IPS DF 6.9 (cell line): ENCODE measurements around the gene CLPSL1.

Experiments used
- DNase-seq: peaks from one replicate; pipeline ENCODE4 v3.0.0-alpha.2; 2013; ENCODE audit warnings: low read depth, low spot score
- H3K27ac ChIP-seq: one replicate; pipeline ENCODE4 v1.5.1; 2013; ENCODE audit warnings: low read length, control low read depth
- H3K27me3 ChIP-seq: 2 replicates; pipeline ENCODE4 v1.6.1; 2013; ENCODE audit warnings: mild to moderate bottlenecking, low read length; ENCODE audit not compliant: control insufficient read depth, insufficient read depth
- H3K36me3 ChIP-seq: 2 replicates; pipeline ENCODE4 v1.6.1; 2013; ENCODE audit warnings: low read length; ENCODE audit not compliant: control insufficient read depth, insufficient read depth
- H3K4me1 ChIP-seq: 2 replicates; pipeline ENCODE4 v1.6.1; 2013; ENCODE audit warnings: low read length; ENCODE audit not compliant: control insufficient read depth, insufficient read depth
- H3K4me3 ChIP-seq: 2 replicates; pipeline ENCODE4 v1.5.1; 2013; ENCODE audit warnings: mild to moderate bottlenecking, low read length
- H3K9me3 ChIP-seq: 2 replicates; pipeline ENCODE4 v1.6.1; 2013; ENCODE audit warnings: low read length, inconsistent platforms; ENCODE audit not compliant: control insufficient read depth, insufficient read depth
- WGBS: extraction: QIAGEN DNeasy Blood & Tissue Kit; methylation state at CpG from one replicate; pipeline ENCODE4 v1.1.7; 2013; ENCODE audit warnings: mixed read lengths, missing lambda C conversion rate; ENCODE audit not compliant: insufficient read length, insufficient coverage; 5-methylcytosine and 5-hydroxymethylcytosine counted together

The CLPSL1 gene

DNA sequence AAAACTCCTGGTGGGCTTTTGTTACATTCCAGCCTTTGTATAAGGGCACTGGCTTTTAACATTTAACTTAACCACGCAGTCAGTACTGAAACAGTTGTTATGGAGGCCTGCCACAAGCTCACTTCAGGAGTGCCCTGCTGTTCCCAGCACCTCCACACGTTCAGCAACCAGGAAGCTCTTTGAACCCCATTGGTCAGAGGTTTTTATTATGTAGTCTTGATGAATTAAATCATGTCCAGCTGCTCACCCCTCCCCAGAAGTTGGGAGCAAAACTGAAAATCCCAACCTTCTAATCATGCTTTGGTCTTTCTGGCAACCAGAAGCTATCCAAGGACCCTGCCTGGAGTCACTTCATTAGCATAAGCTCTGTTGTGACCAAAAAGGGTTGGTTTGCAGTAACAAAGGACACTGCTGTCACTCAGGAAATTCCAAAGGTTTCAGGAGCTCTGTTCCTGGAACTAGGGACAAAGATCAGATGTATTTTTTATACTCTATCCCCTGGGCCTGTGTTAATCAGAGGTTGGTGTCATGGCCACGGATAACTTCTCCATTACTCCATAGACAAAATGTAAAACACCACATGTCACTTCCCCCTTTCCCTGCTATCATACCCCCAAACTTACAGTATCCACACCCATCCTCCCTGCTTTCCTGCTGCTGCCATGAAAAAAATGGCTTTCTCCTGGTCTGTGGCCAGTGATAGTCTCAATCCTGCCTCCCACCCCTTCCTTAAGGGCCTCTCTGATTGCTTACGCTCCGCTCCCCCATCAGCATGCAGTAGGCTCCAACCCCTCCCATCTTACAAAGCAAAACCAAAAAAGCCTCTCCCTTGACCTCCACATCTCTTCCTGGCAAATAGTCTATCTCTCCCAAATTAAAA lies 40.9 kb upstream of the CLPSL1 start:
- Histone ChIP-seq H3K4me1 (peaks cover 10% of the 10 kb centered on the region), H3K4me3 (no peak overlapping the region), H3K36me3 (no peaks in the 10 kb centered on the region), H3K27me3 (no peaks in the 10 kb centered on the region), H3K27ac (peak overlapping the region; percentile 86), H3K9me3 (no peaks in the 10 kb centered on the region)
- no CpG with 5 or more reads among the region's 5 CpGs for WGBS
- DNase-seq, result no peak

DNA sequence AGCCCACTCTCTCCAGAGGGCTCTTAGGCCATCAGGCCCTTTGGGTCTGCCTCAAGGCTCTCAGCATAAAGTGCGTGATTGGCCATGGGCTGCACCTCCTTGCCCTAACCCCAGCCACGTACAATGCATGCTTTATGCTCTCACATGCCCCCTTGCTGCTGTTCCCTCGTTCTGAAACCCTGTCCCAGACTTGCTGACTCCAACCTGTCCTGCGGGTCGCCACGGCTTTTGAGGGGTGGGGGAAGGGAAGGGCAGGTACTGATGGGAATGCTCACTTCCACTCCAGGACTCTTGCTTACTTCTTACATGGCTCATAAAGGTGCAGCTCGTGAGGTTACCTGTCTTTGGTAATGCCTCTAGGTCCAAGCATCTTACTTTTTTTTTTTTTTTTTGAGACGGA lies 38.0 kb upstream of the CLPSL1 start:
- H3K27me3 ChIP-seq, result no peaks in the 10 kb centered on the region
- H3K27ac ChIP-seq, result no peak overlapping the region
- no peaks in the 10 kb centered on the region for H3K36me3 ChIP-seq
- peaks cover 10% of the 10 kb centered on the region for H3K4me1 ChIP-seq
- H3K9me3 ChIP-seq, result no peaks in the 10 kb centered on the region
- no peak overlapping the region for H3K4me3 ChIP-seq
- no peak for DNase-seq
- WGBS, result no CpG with 5 or more reads among the region's 8 CpGs

DNA sequence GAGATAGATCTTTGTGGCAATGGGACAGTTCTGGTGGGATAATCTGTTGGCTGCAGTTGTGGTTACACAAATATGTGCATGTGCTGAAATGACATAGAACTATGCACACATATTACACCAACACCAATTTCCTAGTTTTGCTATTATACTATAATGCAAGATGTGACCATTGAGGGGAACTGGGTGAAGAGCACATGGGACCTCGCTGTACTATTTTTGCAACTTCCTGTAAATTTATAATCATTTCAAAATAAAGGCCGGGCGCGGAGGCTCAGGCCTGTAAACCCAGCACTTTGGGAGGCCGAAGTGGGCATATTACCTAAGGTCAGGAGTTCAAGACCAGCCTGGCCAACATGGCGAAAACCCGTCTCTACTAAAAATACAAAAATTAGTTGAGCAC lies 35.3 kb upstream of the CLPSL1 start:
- no peak for DNase-seq
- Histone ChIP-seq H3K36me3 (no peaks in the 10 kb centered on the region), H3K4me1 (peaks cover 1% of the 10 kb centered on the region; the same call in 1 of the 2 replicates), H3K27ac (no peak overlapping the region), H3K27me3 (no peaks in the 10 kb centered on the region), H3K9me3 (no peaks in the 10 kb centered on the region), H3K4me3 (no peak overlapping the region)
- no CpG with 5 or more reads among the region's 7 CpGs for WGBS

DNA sequence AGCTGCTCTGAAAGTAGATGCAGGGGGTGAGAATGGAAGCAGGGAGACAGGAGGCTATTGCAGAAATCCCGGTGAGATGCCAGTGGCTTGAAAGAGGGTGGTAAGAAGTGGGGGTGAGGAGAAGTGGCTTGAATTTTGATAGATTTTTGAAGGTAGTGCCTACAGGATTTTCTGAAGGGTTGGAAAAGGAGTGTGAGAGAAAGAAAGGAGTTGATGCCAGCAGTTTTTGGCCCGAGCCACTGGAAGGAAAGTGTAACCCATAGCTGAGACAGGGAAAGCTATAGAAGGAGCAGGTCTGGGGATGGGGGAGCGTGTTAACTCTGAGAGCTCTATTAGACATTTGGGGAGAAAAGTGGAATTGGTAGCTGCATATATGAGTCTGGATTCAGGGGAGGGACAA lies 34.3 kb upstream of the CLPSL1 start:
- Histone ChIP-seq H3K9me3 (no peaks in the 10 kb centered on the region), H3K27me3 (no peaks in the 10 kb centered on the region), H3K36me3 (no peaks in the 10 kb centered on the region), H3K4me3 (no peak overlapping the region), H3K4me1 (no peaks in the 10 kb centered on the region), H3K27ac (no peak overlapping the region)
- WGBS, result no CpG with 5 or more reads among the region's 3 CpGs
- no peak for DNase-seq

DNA sequence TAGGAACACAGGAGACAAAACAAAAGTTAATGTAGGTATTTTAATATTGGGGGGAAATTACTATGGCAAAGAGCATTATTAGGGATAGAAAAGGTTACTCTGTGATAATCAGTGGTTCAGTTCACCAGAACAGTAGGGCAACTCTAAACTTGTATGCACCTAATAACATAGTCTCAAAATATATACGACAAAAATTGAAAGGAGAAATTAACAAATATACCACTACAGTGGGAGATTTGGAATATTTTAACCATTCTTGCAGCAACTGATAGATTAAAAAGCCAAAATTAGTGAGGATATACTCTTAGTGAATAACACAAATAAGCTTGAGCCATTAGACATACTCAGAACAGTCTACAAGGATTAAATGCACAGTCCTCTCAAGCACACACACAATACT lies 32.9 kb upstream of the CLPSL1 start:
- Histone ChIP-seq H3K9me3 (no peaks in the 10 kb centered on the region), H3K4me1 (0 out of 2 replicates have a peak, but pooled peaks cover 1% of the 10 kb centered on the region), H3K27ac (no peak overlapping the region), H3K27me3 (no peaks in the 10 kb centered on the region), H3K36me3 (no peaks in the 10 kb centered on the region), H3K4me3 (no peak overlapping the region)
- no CpG with 5 or more reads among the region's 1 CpG for WGBS
- DNase-seq, result no peak

DNA sequence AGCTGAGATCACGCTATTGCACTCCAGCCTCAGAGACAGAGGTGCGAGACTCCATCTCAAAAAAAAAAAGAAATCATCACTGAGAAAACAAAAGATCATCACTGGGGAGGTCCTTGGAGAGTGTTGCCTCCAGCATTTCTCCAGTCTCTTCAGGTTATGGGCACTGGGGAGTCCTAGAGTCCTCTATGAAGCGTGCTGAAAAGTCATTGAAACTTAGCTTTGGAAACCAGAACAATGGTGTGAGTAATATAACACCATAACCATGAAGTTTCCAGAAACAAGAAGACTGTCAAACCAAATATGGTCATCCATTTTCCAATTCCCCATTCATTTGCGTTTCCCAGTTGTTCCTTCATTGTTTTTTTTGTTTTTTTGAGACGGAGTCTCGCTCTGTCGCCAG lies 30.3 kb upstream of the CLPSL1 start:
- peaks cover 5% of the 10 kb centered on the region for H3K4me1 ChIP-seq
- no peak for DNase-seq
- H3K27ac ChIP-seq, result no peak overlapping the region
- H3K27me3 ChIP-seq, result no peaks in the 10 kb centered on the region
- no peaks in the 10 kb centered on the region for H3K9me3 ChIP-seq
- H3K4me3 ChIP-seq, result no peak overlapping the region
- H3K36me3 ChIP-seq, result no peaks in the 10 kb centered on the region
- WGBS, result no CpG with 5 or more reads among the region's 7 CpGs

DNA sequence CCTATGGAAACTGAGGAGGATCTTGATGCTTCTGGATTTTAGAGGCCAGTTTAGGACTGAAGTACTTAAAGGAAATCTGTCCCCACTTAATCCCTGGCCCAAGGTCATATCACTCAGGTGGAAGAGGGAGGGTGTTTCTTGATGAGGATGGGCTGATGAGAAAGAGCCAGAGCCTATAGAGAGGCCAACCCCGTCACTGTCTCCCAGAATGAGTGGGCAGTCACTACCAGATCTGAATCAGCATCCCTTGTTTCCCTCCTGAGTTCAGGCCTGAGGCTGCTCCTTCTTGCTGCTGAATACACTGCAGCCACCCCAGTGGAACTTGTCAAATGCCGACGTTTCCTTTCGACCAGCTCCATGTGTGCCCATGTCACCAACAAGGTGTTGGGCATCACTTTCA lies 29.2 kb upstream of the CLPSL1 start:
- Histone ChIP-seq H3K4me1 (peaks cover 5% of the 10 kb centered on the region), H3K27ac (no peak overlapping the region), H3K27me3 (no peaks in the 10 kb centered on the region), H3K4me3 (no peak overlapping the region), H3K9me3 (no peaks in the 10 kb centered on the region), H3K36me3 (no peaks in the 10 kb centered on the region)
- DNase-seq, result no peak
- WGBS, result no CpG with 5 or more reads among the region's 4 CpGs

DNA sequence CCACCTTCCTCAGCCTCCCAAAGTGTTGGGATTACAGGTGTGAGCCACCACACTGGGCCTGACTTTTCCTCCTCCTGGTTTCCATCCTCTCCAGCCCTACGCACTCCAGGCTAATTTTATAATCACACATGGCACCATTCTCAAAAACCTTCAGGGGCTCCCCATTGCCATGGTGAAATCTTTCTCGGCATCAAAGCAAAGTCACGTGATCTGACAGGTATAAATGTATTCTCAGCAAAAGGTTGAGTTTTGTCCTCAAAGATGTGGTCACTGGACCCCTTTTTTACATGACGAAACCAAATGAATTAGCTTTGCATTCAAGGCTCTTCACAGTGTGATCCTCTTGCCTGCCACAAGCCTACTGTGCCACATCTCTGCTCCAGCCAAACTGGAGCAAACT lies 28.5 kb upstream of the CLPSL1 start:
- DNase-seq, result no peak
- H3K36me3 ChIP-seq, result no peaks in the 10 kb centered on the region
- H3K9me3 ChIP-seq, result no peaks in the 10 kb centered on the region
- no peak overlapping the region for H3K27ac ChIP-seq
- H3K4me1 ChIP-seq, result peaks cover 5% of the 10 kb centered on the region
- H3K4me3 ChIP-seq, result no peak overlapping the region
- H3K27me3 ChIP-seq, result no peaks in the 10 kb centered on the region
- no CpG with 5 or more reads among the region's 4 CpGs for WGBS

DNA sequence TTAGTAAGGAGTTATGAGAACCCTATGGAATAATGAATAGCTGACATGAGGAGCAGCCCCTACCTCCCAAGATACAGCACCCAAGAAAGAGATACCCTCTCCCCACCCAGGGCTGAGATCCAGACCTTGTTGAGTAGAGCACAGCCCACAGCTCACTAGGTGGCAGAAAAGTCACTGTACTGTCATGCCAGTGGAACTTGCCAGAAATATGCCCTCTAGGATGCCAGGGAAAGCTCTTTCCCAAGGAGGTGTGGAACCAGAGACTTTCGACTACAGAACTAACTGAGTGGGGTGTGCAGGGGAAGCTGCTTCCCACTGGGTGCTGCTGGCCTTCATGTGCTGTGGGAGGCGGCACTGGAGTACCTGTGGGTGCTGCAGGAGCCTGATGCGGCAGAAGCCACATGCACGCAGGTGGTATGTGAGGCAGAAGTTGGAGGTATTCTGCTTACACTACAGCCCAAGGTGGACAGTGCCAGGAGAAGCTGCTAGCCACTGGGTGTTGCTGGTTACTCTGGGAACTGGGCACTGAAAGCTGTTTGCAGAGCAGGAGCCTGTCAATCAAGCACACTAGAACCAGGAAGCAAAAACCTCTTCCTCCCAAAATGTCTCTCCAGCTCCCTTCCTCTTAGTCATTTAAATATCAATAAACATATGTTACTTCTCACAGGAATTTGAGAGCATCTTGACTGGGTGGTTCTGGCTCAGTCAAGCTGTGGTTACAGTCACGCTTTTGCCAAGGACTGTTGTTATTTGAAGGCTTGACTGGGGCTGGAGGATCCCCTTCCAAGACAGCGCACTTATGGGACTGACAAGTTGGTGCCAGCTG lies 26.2 kb upstream of the CLPSL1 start:
- no CpG with 5 or more reads among the region's 6 CpGs for WGBS
- Histone ChIP-seq H3K36me3 (no peaks in the 10 kb centered on the region), H3K27me3 (no peaks in the 10 kb centered on the region), H3K4me3 (no peak overlapping the region), H3K9me3 (no peaks in the 10 kb centered on the region), H3K4me1 (peaks cover 5% of the 10 kb centered on the region), H3K27ac (no peak overlapping the region)
- no peak for DNase-seq

DNA sequence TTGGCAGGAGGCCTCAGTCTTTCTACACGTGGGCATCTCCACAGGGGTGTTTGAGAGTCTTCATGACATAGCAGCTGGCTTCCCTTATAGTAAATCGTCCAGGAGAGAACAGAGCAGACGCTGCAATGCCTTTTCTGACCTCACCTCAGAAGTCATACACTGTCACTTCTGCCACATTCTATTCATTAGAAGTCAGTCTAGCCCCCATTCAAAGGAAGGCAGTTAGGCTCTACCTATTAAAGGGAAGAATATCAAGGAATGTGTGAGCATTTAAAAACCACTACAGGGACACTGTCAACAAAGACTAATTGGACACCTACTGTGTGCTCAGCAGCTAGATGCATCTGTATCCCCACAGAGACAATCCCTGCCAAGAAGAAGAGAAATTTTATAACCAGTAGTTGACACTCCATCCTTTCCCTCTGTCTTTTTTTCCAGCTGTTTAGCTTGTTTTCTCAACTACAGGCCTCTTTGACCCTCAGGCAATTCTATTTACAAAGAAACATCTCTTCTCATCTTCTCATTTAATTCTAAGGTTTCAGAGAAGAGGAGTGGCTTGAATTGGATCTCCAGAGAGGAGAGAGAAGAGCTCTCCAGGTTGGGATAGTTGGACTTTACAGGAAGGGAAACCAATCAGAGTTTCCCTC lies 25.4 kb upstream of the CLPSL1 start:
- Histone ChIP-seq H3K4me3 (no peak overlapping the region), H3K4me1 (peaks cover 5% of the 10 kb centered on the region), H3K27ac (no peak overlapping the region), H3K9me3 (no peaks in the 10 kb centered on the region), H3K36me3 (no peaks in the 10 kb centered on the region), H3K27me3 (no peaks in the 10 kb centered on the region)
- DNase-seq, result no peak
- no CpG with 5 or more reads among the region's 3 CpGs for WGBS
